Esophagus squamous epithelium (tissue), 5 donors: Measurements from ENCODE around the gene VASH2. TPM values are rescaled to one million over a fixed set of nuclear protein-coding genes. Genes with fewer than 3 reads are reported as not detected.

ENCODE experiments used
- DNase-seq: peaks from one replicate; lab custom pipeline; 2025; lab: John Stamatoyannopoulos, UW
- H3K27ac ChIP-seq, 4 donors: fragments of 200-600 bp; sonication (generic); one replicate each; pipeline ENCODE4 v1.5.1; 2016 to 2019; ENCODE audit warnings: mild to moderate bottlenecking in 1 of 4
- H3K27me3 ChIP-seq, 4 donors: fragments of 200-600 bp; sonication (generic); 1 replicate in 3 of 4; 2 replicates in 1 of 4; pipeline versions ENCODE4 v1.5.1 to v1.6.0; 2017 to 2021; ENCODE audit warnings: antibody characterized with exemption in 1 of 4
- H3K36me3 ChIP-seq, 3 donors: fragments of 200-600 bp; sonication (generic); one replicate each; pipeline ENCODE4 v1.5.1; 2016 to 2019
- H3K4me1 ChIP-seq, 3 donors: fragments of 200-600 bp; sonication (generic); one replicate each; pipeline ENCODE4 v1.5.1; 2017 to 2019
- H3K4me3 ChIP-seq, 4 donors: fragments of 200-600 bp; sonication (generic); 1 replicate in 3 of 4; 2 replicates in 1 of 4; pipeline ENCODE4 v1.5.1; 2016 to 2019; ENCODE audit warnings: mild to moderate bottlenecking in 2 of 4, moderate library complexity in 1 of 4
- H3K9me3 ChIP-seq, 3 donors: fragments of 200-600 bp; sonication (generic); one replicate each; pipeline ENCODE4 v1.5.1; 2016 to 2019
- POLR2A ChIP-seq, 4 donors: fragments of 450-650 bp; IDR thresholded peaks; one replicate each; pipeline ENCODE4 v1.6.1; 2017; ENCODE audit warnings: antibody characterized with exemption in 4 of 4, mild to moderate bottlenecking in 4 of 4, moderate library complexity in 3 of 4
- WGBS, 2 donors: methylation state at CpG; one replicate each; pipeline ENCODE4 v1.1.5; 2018; 5-methylcytosine and 5-hydroxymethylcytosine counted together
- intact Hi-C: fragments of 100-400 bp; cut with DNase I; formaldehyde crosslinking; loops from one replicate; pipeline ENCODE4 v1.15.0; 2022
- total RNA-seq, 4 donors: library from RNA; depleted of rRNA; stranded (reverse); fragments of >200 nt; gene quantifications; one replicate each; pipeline ENCODE4 v1.1.0, GENCODE V29; 2016
- TF ChIP-seq, protein P1 (sequence below), 6 experiments: fragments of 450-650 bp in 4 of 6; fragments of 200-600 bp in 2 of 6; sonication (generic) in 2 of 6; IDR thresholded peaks; one replicate each; pipeline ENCODE4 v1.5.1; 2016 to 2019; ENCODE audit warnings: antibody characterized with exemption in 6 of 6, mild to moderate bottlenecking in 4 of 6, moderate library complexity in 4 of 6
- donor health status: DM: yes; HTN: yes; CAD: no.

VASH2 gene
- total RNA-seq, 4 donors from 2014 or later: 0.27 to 3.4 (median 2.4) TPM

DNA sequence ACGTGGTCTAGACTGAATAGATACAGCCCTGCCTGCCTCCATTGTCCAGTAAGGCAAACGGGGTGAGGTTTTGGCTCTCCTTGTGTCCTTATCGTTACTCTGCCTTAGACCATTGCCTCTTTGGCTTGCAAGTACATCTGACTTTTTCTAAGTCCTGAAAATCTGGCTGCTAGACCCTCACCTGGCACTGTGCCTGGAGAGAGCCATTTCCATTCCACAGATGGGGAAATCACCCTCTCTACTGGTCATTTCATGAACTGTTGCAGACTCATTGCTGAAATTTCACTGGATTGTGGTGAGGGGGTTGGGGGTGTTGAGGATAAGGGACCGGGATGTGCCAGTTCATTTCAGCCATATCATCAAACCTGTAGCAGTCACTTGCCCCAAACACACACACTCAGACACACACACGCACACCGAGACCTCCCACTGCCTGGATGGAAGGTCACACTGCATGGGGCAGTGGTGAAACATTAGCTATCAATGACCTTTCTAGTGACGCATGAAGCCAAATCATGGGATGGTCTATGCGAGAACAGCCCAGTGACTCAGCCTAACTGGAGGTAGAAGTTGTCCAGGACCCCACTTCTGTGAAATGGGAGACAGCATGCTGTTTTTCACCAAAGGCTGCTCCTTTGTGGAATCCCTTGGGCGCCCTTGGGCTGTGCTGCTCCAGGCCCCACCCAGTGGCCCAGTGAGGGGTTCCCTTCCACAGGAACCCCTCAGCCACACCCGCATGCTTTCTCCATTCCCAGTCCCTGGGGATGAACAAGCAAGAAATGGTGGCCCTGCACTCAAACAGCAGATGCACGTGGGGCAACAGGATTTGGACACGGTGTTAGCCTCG, 34.9 kb upstream of the VASH2 start:
- no peak for DNase-seq
- peaks cover 0 to 11% (median 0%) of the 10 kb centered on the region in 3 donors for H3K4me1 ChIP-seq
- no peaks in the 10 kb centered on the region for H3K36me3 ChIP-seq
- H3K4me3 ChIP-seq: no peak overlapping the region
- intact Hi-C loops: no loop called here
- H3K27ac ChIP-seq: no peak overlapping the region
- TF ChIP-seq, protein P1, sequence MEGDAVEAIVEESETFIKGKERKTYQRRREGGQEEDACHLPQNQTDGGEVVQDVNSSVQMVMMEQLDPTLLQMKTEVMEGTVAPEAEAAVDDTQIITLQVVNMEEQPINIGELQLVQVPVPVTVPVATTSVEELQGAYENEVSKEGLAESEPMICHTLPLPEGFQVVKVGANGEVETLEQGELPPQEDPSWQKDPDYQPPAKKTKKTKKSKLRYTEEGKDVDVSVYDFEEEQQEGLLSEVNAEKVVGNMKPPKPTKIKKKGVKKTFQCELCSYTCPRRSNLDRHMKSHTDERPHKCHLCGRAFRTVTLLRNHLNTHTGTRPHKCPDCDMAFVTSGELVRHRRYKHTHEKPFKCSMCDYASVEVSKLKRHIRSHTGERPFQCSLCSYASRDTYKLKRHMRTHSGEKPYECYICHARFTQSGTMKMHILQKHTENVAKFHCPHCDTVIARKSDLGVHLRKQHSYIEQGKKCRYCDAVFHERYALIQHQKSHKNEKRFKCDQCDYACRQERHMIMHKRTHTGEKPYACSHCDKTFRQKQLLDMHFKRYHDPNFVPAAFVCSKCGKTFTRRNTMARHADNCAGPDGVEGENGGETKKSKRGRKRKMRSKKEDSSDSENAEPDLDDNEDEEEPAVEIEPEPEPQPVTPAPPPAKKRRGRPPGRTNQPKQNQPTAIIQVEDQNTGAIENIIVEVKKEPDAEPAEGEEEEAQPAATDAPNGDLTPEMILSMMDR (IDR thresholded peaks at IDR 0.05): peak in 2 of 6 experiments; percentile 15 to 27
- no peak for TF ChIP-seq POLR2A (IDR thresholded peaks at IDR 0.05)
- WGBS, 2 donors: 37 to 69% methylated on average over 5 to 8 of the region's 13 CpGs
- no peaks in the 10 kb centered on the region for H3K9me3 ChIP-seq
- peaks cover 0 to 9% (median 0%) of the 10 kb centered on the region in 4 donors for H3K27me3 ChIP-seq

DNA sequence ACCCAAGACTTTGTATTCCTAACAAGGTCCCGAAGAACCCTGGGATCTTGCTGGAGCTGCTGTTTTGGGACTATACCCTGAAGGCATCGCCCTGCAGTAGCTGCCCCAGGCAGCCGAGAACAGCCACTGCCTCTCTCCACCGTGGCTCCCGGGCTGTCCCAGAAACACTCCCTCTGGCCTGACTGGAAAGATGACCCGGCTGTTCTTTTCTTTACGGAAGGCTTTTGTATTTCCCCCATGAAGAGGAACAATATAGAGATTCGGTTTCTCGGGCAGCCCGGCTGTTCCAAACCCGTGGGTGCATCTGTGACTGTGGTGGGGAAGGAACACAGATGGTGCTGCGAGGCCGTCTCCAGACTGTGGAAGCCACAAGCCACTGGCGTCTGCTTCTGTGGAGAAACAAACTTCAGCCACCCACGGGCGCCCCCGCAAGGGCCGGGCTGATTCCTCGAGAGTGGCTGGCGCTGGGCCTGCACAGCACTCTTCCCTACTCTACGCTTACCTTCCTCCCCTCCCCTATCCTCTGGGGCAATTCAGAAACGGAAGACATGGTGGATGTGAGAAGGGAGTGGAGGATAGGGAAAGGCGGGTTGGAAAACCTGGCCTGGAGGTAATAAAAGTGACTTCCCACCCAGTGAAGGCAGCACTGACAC, 33.7 kb upstream of the VASH2 start:
- DNase-seq: no peak
- H3K27ac ChIP-seq: no peak overlapping the region

DNA sequence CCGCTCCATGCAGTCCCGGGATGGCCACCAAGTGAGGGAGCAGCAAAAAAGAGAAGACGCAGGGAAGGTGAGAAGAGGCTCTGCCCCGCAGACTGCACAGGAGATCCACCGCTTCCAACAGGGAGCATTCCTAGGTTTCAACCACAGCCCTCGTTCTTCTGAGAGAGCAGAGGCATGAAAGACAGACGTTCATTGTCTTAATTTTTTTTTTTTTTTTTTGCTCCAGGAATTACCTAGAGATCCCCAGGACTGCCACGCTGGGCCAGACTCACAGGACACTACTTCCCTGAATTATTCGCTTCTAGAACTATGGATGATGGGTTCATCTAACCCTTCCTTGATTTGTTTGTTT, 33.2 kb upstream of the VASH2 start:
- peaks cover 0 to 11% (median 0%) of the 10 kb centered on the region in 3 donors for H3K4me1 ChIP-seq
- 61 to 76% methylated on average over 8 to 9 of the region's 9 CpGs for WGBS, 2 donors
- H3K27ac ChIP-seq: no peak overlapping the region
- TF ChIP-seq POLR2A (IDR thresholded peaks at IDR 0.05): no peak
- TF ChIP-seq, protein P1 (IDR thresholded peaks at IDR 0.05): no peak
- H3K9me3 ChIP-seq: no peaks in the 10 kb centered on the region
- H3K27me3 ChIP-seq: peaks cover 0 to 9% (median 0%) of the 10 kb centered on the region in 4 donors
- DNase-seq: no peak
- H3K4me3 ChIP-seq: peak overlapping the region in 1 of 4 donors; percentile 45
- intact Hi-C loops: no loop called here
- no peaks in the 10 kb centered on the region for H3K36me3 ChIP-seq

More for the DNA sequence above, 33.7 kb upstream of the VASH2 start:
- Histone ChIP-seq H3K27me3 (peaks cover 0 to 9% (median 0%) of the 10 kb centered on the region in 4 donors), H3K9me3 (no peaks in the 10 kb centered on the region), H3K4me1 (peaks cover 0 to 11% (median 0%) of the 10 kb centered on the region in 3 donors), H3K4me3 (peak overlapping the region in 1 of 4 donors; percentile 45), H3K36me3 (no peaks in the 10 kb centered on the region)
- TF ChIP-seq, protein P1 (IDR thresholded peaks at IDR 0.05): no peak
- TF ChIP-seq POLR2A (IDR thresholded peaks at IDR 0.05): no peak
- intact Hi-C loops: no loop called here
- WGBS, 2 donors: 18% methylated on average over 14 to 15 of the region's 23 CpGs

DNA sequence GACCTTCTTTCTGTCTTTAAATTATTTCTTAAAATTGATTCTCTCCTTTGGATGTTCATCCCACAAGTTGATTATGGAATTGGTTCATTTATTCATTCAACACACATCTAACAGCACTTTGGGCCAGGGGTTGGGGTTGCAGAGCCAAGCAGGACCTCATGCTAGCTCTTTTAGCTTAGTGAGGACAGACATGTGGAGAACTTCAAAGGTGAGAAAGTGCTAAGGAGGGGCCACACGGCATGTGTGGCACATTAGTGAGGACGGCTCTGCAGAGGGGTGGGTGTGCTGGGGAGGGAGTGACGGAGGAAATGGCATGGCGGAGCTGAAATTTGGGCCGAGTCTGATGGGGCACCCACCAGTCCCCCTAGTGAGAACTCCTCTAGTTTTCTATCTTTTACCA, 32.5 kb upstream of the VASH2 start:
- Histone ChIP-seq H3K36me3 (no peaks in the 10 kb centered on the region), H3K9me3 (no peaks in the 10 kb centered on the region), H3K4me3 (no peak overlapping the region), H3K27ac (no peak overlapping the region), H3K27me3 (peaks cover 0 to 9% (median 0%) of the 10 kb centered on the region in 4 donors), H3K4me1 (peaks cover 0 to 11% (median 0%) of the 10 kb centered on the region in 3 donors)
- intact Hi-C loops: no loop called here
- TF ChIP-seq, protein P1 (IDR thresholded peaks at IDR 0.05): no peak
- no peak for TF ChIP-seq POLR2A (IDR thresholded peaks at IDR 0.05)
- 78 to 85% methylated on average over 4 to 5 of the region's 5 CpGs for WGBS, 2 donors
- DNase-seq: no peak

DNA sequence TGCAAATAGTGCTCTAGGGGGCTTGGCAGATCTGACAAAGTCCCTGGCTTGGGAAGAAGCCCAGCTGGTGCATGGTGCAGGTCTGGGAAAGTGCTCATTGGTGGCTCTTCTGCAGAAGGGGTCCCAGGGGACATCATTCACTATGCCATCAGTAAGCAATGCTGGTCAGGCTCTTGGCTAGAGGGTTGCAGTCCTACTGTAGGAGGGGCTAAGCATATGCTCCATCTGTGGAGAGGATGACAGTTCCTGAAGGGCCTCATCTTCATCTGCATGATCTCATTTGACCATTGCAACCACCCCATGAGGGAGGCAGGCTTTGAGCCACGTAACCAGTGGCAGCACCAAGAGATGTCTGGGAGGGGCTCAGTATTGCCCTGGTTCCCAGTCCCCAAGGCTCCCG, 31.5 kb upstream of the VASH2 start:
- intact Hi-C loops: no loop called here
- TF ChIP-seq, protein P1 (IDR thresholded peaks at IDR 0.05): no peak
- H3K27me3 ChIP-seq: peaks cover 0 to 9% (median 0%) of the 10 kb centered on the region in 4 donors
- peaks cover 0 to 11% (median 0%) of the 10 kb centered on the region in 3 donors for H3K4me1 ChIP-seq
- no peaks in the 10 kb centered on the region for H3K9me3 ChIP-seq
- no peak overlapping the region for H3K4me3 ChIP-seq
- DNase-seq: no peak
- no peak overlapping the region for H3K27ac ChIP-seq
- no peaks in the 10 kb centered on the region for H3K36me3 ChIP-seq
- 13 to 100% methylated on average over 1 to 2 of the region's 2 CpGs for WGBS, 2 donors
